ENCODE measurements around the gene ZNF71. TPM values are rescaled to one million over a fixed set of nuclear protein-coding genes. Genes with fewer than 3 reads are reported as not detected.

The ZNF71 gene
- total and polyA plus RNA-seq, 2 of the 8 experiments (the other 6 are each of a cell fraction or from before 2014, with no cell fraction given) = 8.2 to 12.4 TPM

- TF ChIP-seq ASH2L (IDR thresholded peaks at IDR 0.05; ENCODE audit: low read length) (no peak), SUZ12 (IDR thresholded peaks at IDR 0.05; ENCODE audit: low read length) (no peak), JUN (IDR thresholded peaks at IDR 0.05; ENCODE audit: low read depth, low read length) (no peak), RXRA (IDR thresholded peaks at IDR 0.05; ENCODE audit: insufficient read depth, low read depth, low read length) (no peak), ATF2 (IDR thresholded peaks at IDR 0.05; ENCODE audit: low read length) (no peak), CHD2 (IDR thresholded peaks at IDR 0.05; ENCODE audit: low read length) (no peak), TCF12 (IDR thresholded peaks at IDR 0.05; ENCODE audit: low read depth, low read length) (no peak), SRF (IDR thresholded peaks at IDR 0.05; ENCODE audit: low read depth, low read length) (no peak), NRF1 (IDR thresholded peaks at IDR 0.05; ENCODE audit: low read depth, low read length) (no peak)
Measured at GRCh38 chr19:56667311-56667870, 72.3 kb downstream of the ZNF71 start (continued).

Data from H1 (cell line).